ENCODE measurements around the gene EPB41L2.

DNA sequence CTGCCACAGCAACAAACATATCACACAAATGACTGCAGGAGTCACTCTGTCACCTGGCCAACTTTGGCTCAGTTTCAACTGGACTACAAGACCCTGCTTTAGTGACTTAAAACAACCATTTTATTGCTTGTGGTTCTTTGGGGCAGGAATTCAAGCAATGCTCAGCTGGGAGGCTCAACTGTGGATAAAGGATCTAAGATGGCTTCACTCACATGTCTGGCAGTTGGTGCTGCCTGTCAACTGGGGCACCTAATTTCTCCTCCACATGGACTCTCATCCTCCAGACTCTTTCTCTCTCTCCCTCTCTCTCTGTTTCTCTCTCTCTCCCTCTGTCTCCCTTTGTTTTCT lies 2.8 kb upstream of the EPB41L2 start:
- TF ChIP-seq CTCF (IDR thresholded peaks at IDR 0.05) (no peak), EP300 (IDR thresholded peaks at IDR 0.05; ENCODE audit: low read depth) (no peak), POLR2AphosphoS5 (IDR thresholded peaks at IDR 0.05) (no peak), POLR2A (IDR thresholded peaks at IDR 0.05) (no peak)
